HG02763 (cell line): Measurements from ENCODE around the gene HLCS.
"Not testable (repeated sequence)": the region's sequence is repeated elsewhere in the genome, so short reads cannot be mapped to it uniquely, and the experiment has no call there.

ENCODE experiments used
- ATAC-seq: cut with Tn5 transposase; IDR thresholded peaks from one replicate; pipeline ENCODE4 v1.9.1; 2021; ENCODE audit warnings: mild to moderate bottlenecking, moderate library complexity; ENCODE audit not compliant: unreplicated experiment

Gene HLCS

DNA sequence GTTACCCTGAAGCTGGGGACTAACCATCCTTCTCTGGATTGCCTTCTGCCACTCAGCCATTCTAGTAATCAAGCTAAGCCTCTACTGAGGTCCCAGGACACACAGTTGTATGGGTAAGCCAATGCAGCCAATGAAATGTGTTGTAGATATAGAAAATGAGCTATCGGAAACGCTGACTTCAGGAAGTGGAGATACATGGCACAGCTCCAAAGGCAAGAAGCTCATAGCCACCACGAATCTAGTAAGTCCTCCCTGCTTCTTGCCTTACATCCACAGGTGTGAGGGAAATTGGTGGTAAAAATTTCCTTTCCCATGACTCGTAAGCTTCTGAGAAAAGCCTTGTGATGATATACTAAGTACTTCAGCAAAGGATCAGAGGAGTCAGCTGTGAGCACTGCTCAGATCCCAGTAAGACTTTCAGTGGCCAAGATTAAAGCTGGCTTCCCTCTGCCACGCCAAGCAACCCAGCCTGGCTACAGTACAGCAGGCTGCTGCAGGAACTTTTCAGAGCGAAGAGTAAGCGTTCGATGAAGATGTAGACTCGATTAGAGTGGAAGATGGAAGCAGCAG, 149.8 kb downstream of the HLCS start:
- no peak for ATAC-seq

GRCh38 chr21:36816026-36816425, 150.4 kb downstream of the HLCS start:
- not testable (repeated sequence) for ATAC-seq

GRCh38 chr21:36815284-36815683, 151.2 kb downstream of the HLCS start:
- ATAC-seq = no peak

DNA sequence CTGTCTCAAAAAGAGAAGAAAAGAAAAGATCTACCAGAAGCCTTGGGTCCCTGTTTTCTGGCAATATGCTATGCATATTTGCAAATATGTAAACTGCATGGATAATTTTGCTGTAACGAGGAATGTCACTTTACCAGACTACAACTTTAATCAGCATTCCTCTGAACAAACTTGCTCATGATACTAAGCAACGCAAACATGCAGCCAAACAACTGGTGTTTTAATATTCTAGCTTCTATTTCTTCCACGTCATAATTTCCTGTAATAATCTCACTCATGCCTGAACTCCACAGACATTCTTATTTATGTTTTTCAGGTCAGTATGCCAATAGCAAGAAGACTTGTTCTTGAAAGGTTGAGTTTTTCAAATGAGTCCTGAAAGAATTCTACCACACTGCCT, 153.4 kb downstream of the HLCS start:
- no peak for ATAC-seq

DNA sequence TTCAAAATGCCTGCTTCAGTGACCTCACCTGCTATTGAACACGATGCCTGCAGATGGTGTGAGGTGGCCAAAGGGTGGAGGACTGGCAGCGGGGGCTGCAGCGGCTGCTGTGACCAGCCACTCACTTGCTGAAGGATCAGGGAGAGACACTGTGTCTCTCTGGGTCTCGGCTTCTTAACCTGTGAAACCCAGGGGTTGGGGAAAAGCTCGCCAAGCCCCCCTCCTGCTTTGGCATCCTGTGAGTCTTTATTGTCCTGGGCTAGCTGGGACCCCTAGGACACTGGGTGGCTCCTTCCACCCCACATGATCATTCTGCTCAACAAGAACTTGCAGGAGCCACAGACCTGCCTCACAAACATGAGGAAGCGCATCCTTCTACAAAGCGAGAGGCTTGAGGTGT, 154.7 kb downstream of the HLCS start:
- no peak for ATAC-seq

- ATAC-seq = no peak
Observed at GRCh38 chr21:36810443-36810842, 156.0 kb downstream of the HLCS start.

- no peak for ATAC-seq
Observed at GRCh38 chr21:36807422-36807928, 159.0 kb downstream of the HLCS start.

DNA sequence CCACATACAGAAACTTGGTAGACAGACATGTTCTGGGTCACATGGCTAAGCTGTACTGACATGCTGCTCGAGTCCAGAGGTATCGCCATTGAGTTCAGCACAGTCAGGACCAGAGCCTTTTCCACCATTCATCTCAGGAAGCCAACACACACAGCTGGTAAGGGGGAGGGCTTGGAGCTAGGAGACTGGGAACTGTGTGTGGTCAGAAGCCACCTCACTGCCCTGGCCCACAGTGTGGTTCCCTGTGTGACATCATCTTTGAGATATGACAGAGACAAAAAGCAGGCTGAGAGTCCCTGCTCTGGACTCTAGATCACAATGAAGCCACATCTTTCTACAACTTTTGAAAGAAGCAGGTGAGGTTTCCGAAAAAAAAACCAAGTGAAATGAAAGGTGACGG, 160.4 kb downstream of the HLCS start:
- ATAC-seq = no peak

- no peak for ATAC-seq
Observed at GRCh38 chr21:36804874-36805611, 161.4 kb downstream of the HLCS start.

GRCh38 chr21:36803816-36804439, 162.5 kb downstream of the HLCS start:
- no peak for ATAC-seq

- no peak for ATAC-seq
Observed at GRCh38 chr21:36803051-36803645, 163.3 kb downstream of the HLCS start.

DNA sequence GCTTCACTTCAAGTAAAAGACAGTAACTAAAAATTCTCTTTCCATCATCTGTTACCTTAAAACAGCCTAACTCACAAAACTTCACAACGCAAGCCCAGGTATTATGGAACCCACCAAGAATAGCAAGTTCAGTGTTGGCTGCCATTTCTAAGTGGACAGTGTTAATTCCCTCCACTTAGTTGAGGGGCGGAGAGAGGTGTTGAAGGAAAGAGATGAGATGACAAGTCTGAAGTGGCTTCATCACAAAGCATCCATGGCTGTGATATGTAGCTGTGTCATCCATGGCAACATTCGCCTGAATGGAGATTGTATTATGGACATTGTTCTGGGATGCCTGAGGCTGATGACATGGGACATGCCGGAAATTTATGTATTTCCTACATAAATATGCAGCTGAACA, 165.7 kb downstream of the HLCS start:
- no peak for ATAC-seq

DNA sequence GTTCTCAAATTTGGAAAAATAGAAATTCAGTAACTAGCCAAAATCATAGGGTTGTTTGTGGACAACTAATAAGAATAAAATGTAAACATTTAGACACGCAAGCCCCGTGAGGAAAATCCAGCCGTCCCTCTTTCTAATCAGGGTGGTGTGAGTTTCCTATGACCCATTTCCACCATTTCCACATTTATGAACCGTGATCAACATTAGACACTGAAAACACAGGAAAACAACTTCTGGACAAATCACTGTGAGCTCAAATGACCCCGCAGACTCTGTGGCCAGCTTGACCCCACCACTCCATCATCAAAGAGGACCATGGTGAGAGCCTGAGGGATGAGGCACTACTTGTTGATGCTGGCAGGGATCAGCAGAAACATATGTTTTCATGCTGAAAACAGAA, 166.6 kb downstream of the HLCS start:
- ATAC-seq = no peak

GRCh38 chr21:36798491-36798890, 168.0 kb downstream of the HLCS start:
- ATAC-seq = no peak

DNA sequence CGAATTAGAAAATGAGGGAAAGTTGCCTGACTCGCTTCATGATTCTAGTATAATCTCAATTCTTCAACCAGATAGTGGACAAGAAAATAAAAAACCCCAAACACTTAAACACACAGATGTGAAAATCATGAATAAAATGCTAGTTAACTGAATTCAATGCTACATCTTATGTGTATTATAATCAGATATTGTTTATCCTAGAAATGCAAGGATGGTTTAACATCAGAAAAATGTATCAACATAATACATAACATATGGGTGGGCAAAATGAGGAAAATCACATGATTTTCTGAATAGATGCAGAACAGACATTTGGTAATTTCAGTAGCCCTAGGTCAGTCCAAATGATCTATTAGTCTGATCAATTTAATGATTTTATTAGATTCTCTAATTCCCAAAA, 170.4 kb downstream of the HLCS start:
- ATAC-seq = no peak

- ATAC-seq = no peak
Observed at GRCh38 chr21:36792505-36792967, 173.9 kb downstream of the HLCS start.

- ATAC-seq = no peak
Observed at GRCh38 chr21:36791695-36792470, 174.6 kb downstream of the HLCS start.

- ATAC-seq = no peak
Observed at GRCh38 chr21:36791180-36791579, 175.3 kb downstream of the HLCS start.

- no peak for ATAC-seq
Observed at GRCh38 chr21:36790616-36791015, 175.9 kb downstream of the HLCS start.

DNA sequence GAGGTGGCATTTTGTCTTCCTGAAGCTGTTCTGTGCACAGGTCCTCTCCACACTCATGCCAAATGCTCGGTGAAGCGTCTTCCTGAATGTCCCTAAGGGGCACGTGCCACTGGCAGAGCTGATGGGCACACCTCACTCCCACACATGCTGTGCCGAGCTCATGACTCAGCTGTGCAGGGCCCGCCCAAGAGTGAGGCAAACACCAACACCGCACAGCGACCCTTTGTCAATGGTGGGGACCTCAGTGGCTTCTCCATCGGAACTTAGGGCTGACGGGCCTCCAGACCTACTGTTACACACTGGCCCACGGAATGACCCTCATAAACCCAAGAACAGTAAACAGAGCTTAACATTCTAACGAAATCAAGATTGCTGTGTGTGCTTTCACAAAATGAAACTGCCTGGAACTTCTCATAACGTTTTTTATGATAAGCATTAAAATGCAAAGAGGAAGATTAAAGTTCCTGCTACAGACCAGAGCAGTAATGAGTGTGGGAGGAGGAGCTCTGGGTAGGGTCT, 178.3 kb downstream of the HLCS start:
- ATAC-seq = no peak

- no peak for ATAC-seq
Observed at GRCh38 chr21:36786186-36786585, 180.3 kb downstream of the HLCS start.
